HCEC 1CT (cell line): ENCODE data around the gene HCRT.
A peak's percentile ranks its signal among the peaks of the same experiment; 100 is the strongest.
"Not testable (repeated sequence)": the region's sequence is repeated elsewhere in the genome, so short reads cannot be mapped to it uniquely, and the experiment has no call there.

ENCODE experiments used
- DNase-seq: peaks from one replicate; pipeline ENCODE4 v3.0.0-alpha.2; 2017

HCRT gene, protein sequence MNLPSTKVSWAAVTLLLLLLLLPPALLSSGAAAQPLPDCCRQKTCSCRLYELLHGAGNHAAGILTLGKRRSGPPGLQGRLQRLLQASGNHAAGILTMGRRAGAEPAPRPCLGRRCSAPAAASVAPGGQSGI

GRCh38 chr17:42184713-42185620, at the start of gene HCRT:
HCRT (minus strand) TSS chr17:42185452; CDS start chr17:42185365, 87 bp downstream.
- no peak for DNase-seq

GRCh38 chr17:42233994-42234393, 48.7 kb upstream of the HCRT start:
- DNase-seq: no peak

DNA sequence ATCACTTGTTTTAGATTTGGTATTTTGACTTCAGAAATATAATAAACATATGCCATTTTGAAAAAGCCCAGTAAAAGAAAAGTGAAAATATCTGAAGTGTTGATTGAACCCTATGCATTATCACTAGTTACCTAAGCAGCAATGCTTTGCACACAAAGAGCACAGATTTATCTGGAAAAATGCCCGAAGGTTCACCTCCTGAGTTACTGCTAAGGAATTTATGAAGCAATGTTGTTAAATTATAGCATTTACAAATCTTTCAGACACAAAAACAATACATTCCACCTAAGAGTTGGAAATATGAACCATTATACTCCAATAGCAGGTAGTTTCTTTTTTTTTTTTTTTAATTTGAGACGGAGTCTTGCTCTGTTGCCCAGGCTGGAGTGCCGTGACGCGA, 47.9 kb upstream of the HCRT start:
- DNase-seq: peak; percentile 41

- DNase-seq: no peak
Measured at GRCh38 chr17:42230225-42230624, 45.0 kb upstream of the HCRT start.

GRCh38 chr17:42227849-42228700, 42.8 kb upstream of the HCRT start:
- peak; percentile 23 for DNase-seq

DNA sequence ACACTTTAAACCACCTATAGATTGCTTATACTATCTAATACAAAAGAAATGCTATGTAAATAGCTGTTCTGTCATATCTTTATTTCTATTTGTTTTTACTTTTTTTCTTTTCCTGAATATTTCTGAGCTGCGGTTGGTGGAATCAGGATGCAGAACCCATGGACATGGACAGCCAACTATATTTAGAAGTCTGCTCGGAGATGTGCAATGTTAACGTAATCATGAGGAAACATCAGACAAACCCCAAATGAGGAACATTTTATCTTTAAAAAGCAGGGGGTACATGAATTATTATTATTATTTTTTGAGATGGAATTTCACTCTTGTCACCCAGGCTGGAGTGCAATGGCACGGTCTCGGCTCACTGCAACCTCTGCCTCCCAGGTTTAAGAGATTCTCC, 40.4 kb upstream of the HCRT start:
- no peak for DNase-seq

DNA sequence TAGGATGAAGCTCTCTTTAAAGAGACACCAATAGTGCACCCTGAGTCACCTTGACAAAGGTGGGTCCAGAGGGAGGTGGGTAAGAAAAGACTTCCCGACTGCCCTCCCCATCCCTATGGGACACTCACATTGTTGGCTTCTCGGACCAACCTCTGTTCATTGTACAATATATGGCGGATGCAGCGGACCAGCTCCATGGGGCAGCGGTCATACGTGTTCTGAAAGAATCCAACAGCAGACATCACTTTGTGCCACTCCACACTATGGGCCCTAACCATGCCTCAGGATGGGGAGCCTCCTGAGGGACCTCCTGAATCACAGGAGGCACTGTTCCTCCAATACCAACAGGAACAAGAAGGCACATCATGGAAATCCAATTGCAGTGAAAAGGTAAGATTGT, 39.4 kb upstream of the HCRT start:
- no peak for DNase-seq

DNA sequence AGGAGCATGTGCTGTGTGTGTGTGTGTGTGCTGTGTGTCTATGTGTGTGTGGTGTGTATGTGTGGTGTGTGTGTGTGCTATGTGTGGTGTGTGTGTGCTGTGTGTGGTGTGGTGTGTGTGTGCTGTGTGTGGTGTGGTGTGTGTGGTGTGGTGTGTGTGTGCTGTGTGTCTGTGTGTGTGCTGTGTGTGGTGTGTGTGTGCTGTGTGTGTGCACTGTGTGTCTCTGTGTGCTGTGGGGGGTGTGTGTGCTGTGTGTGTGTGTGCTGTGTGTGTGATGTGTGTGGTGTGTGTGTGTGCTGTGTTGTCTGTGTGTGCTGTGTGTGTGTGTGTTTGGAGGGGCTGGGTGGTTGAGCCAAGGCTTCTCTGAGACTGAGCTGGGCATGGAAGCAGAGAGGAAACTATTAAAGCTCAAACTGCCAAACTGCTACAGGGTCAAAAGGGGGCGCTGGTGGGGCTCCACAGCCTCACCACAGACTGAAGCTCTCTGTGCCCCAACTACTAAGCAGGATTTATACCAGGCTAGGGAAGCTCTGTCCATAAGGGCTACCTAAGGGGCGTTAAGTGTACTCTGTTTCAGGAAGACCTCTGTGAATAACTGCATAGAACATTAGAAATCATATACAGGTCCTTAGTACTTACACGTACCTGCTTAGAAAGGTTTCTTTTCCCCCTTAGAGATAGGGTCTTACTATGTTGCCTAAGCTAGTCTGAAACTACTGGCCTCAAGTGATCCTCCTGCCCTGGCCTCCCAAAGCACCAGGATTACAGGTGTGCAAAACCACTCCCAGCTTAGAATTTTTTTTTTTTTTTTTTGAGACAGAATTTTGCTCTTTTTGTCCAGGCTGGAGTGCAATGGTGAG, 36.9 kb upstream of the HCRT start:
- peak; percentile 59 for DNase-seq

DNA sequence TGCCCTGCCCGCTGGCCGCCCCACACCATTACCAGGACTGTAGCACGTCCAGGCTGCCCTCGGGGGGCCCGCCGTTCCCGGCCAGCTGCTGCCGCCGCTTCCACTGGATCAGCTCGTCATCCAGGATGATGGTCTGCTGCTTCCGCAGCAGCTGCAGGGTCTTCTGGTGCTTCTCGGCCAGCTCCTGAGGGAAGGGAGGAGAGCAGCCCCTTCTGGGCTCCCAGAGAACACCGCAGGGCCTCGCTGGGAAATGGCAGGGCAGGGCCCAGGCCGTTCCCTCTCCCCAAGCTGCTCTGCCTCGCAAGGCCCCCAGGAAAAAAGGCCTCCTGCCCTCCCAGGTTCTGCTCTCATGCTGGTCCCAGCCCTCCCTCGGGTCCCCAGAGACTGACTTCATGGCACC, 34.0 kb upstream of the HCRT start:
- not testable (repeated sequence) for DNase-seq

- DNase-seq: no peak
Measured at GRCh38 chr17:42214156-42214555, 28.9 kb upstream of the HCRT start.

- DNase-seq: no peak
Measured at GRCh38 chr17:42212382-42212781, 27.1 kb upstream of the HCRT start.

DNA sequence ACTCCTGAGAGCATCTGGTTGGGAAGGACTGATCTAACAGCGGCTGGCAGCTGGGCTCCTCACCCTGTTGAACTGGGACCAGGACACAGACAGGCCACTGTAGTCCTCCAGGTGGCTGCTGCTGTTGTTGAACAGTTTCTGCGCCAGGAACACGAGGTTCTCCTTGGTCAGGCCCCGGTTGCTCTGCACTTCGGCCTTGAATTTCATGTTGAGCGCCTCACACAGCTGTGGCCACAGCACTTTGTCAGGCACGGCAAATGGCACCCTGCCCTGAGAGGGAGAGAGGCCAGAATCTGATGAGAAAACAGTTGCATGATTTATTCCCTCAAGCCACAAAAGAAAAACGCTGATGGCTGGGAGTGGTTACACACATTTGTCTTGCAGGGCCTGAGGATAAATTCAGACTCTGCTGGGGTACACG, 26.7 kb upstream of the HCRT start:
- DNase-seq: not testable (repeated sequence)

GRCh38 chr17:42210046-42210445, 24.8 kb upstream of the HCRT start:
- no peak for DNase-seq

- not testable (repeated sequence) for DNase-seq
Measured at GRCh38 chr17:42206153-42206612, 20.9 kb upstream of the HCRT start.

DNA sequence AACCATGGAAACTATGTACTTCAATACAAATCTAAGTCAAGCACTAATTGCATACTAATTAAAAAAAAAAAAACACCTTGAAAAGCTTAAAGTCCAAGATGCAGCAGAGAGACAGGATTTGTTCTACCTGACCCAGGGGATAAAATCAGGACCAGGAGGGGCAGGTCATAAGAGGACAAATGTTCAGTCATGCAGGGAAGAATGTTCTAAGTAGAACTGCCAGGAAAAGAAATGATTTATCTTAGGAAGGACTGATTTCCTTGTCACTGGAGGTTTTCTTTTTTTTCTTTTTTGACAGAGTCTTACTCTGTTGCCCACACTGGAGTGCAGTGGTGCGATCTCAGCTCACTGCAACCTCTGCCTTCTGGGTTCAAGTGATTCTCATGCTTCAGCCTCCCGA, 18.1 kb upstream of the HCRT start:
- DNase-seq: no peak

- no peak for DNase-seq
Measured at GRCh38 chr17:42202696-42203095, 17.4 kb upstream of the HCRT start.

GRCh38 chr17:42202159-42202558, 16.9 kb upstream of the HCRT start:
- no peak for DNase-seq

GRCh38 chr17:42201458-42201772, 16.2 kb upstream of the HCRT start:
- DNase-seq: no peak

DNA sequence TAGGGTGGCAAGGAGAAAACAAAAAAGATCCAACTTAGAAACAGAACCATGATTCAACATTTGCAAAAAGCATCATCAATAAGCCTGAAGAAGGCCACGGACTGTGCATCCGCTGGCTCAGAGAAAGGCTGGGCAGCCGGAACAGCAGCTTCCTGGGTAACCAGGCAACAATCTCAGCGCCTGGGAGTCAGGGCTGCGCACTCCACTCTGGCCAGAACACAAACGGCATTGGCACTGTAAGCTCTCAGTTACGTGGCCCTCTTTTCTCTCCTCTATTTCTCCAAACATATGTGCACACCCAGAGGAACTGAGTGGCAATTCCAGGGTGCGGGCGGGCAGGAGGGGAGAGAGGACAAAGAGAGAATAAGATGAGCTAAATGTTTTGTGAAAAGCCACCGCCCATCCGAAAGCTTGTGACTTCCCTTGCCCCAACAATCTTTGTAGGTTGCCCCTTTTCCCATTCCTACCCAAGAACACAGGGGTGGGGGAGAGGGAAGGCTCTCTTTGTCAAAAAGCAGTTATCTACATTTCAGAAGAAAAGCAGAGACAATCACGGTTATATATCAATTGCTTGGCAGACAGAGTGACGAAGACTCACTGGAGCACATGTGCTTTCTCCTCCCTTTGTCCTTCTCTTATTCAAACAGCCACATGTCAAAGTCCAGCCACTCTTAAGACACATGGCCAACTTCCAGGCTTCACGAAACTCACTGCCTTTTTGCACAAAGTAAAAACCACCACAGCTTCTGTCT, 15.6 kb upstream of the HCRT start:
- DNase-seq: no peak

DNA sequence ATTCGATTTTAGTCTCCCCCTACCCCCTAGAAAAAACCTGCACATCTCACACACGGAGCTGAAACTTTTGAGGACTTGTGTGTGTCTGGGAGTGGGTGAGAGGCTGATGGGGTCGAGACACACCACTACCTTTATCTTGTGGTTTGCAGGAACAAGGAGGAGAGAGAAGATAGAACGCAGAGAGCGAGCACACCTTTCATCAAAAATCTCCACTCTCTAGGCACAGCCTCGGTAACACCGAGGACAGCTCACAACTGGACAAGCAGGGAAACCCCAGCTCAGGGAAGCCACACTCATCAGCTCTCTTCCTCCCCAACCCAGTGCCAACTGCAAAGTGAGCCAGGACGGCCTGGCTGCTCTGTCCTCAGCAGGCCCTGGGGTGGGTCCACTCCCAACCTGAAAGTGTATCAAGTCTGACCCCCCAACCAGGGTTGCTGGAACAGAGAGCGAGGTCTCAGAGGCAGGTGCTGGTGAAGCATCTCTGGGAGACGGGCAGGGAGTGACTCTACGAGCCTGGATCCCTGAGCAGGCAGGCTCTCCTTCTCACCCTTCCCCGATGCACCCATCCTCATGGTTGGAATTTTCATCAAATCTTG, 14.3 kb upstream of the HCRT start:
- DNase-seq: no peak

DNA sequence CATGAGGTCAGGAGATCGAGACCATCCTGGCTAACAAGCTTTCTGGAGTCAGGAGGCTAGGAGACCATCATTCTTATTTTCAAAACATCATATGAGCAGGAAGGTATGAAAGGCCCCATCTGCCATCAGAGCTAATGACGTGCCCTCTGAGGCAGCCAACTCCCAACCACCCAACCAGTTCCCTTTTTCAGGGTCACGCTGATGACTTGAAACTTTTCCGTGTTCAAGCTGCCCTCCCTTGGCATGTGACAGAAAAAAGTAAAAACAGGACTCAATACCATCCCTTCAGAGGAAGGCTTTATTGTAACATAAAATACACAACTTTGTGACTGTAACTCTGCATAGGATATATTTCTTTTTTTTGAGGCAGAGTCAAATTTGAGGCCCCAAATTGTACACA, 13.6 kb upstream of the HCRT start:
- DNase-seq: no peak
